Measurements from ENCODE around the gene STOML2. TPM values are rescaled to one million over a fixed set of nuclear protein-coding genes. Genes with fewer than 3 reads are reported as not detected.

The STOML2 gene
- total and polyA plus RNA-seq, 4 donors: 50.3 to 116 (median 80.7) TPM

GRCh38 chr9:35078066-35078465 is 24.9 kb downstream of the STOML2 start:
- H3K4me1 ChIP-seq (ENCODE audit: control insufficient read depth in 5 of 5, insufficient read depth in 5 of 5, low read length in 5 of 5): peaks cover 0 to 16% (median 7%) of the 10 kb centered on the region in 5 donors
- WGBS, 2 donors: 74 to 79% methylated on average over 4 of the region's 4 CpGs
- no peaks in the 10 kb centered on the region for H3K9me3 ChIP-seq (ENCODE audit: control insufficient read depth in 4 of 4, insufficient read depth in 3 of 4, low read length in 3 of 4)
- no peak overlapping the region for H3K4me3 ChIP-seq
- ATAC-seq (ENCODE audit: insufficient read depth, low FRiP score) (no peak), DNase-seq (no peak)
- H3K27me3 ChIP-seq (ENCODE audit: control insufficient read depth in 3 of 3, insufficient read depth in 3 of 3, low read length in 2 of 3): no peaks in the 10 kb centered on the region
- peak overlapping the region in 1 of 2 donors; percentile 28 for H3K9ac ChIP-seq (ENCODE audit: insufficient read depth in 1 of 2, low read length in 2 of 2)
- H3K27ac ChIP-seq (ENCODE audit: low read depth in 1 of 2, low read length in 1 of 2): no peak overlapping the region
- H3K36me3 ChIP-seq (ENCODE audit: control insufficient read depth in 4 of 4, insufficient read depth in 4 of 4, low read length in 4 of 4): peaks cover 0 to 29% (median 13%) of the 10 kb centered on the region in 4 donors
- no peak for TF ChIP-seq CTCF (IDR thresholded peaks at IDR 0.05; ENCODE audit: control extremely low read depth, extremely low read depth)

- Histone ChIP-seq H3K9ac (ENCODE audit: insufficient read depth in 1 of 2, low read length in 2 of 2) (no peak overlapping the region), H3K27ac (ENCODE audit: low read depth in 1 of 2, low read length in 1 of 2) (no peak overlapping the region), H3K36me3 (ENCODE audit: control insufficient read depth in 4 of 4, insufficient read depth in 4 of 4, low read length in 4 of 4) (peaks cover 0 to 32% (median 13%) of the 10 kb centered on the region in 4 donors), H3K4me3 (no peak overlapping the region), H3K9me3 (ENCODE audit: control insufficient read depth in 4 of 4, insufficient read depth in 3 of 4, low read length in 3 of 4) (no peaks in the 10 kb centered on the region), H3K4me1 (ENCODE audit: control insufficient read depth in 5 of 5, insufficient read depth in 5 of 5, low read length in 5 of 5) (peaks cover 0 to 16% (median 7%) of the 10 kb centered on the region in 5 donors), H3K27me3 (ENCODE audit: control insufficient read depth in 3 of 3, insufficient read depth in 3 of 3, low read length in 2 of 3) (no peaks in the 10 kb centered on the region)
- WGBS, 2 donors: 95 to 99% methylated on average over 4 of the region's 4 CpGs
- ATAC-seq (ENCODE audit: insufficient read depth, low FRiP score): no peak
- no peak for TF ChIP-seq CTCF (IDR thresholded peaks at IDR 0.05; ENCODE audit: control extremely low read depth, extremely low read depth)
- no peak for DNase-seq
These were observed 26.1 kb downstream of the STOML2 start for GRCh38 chr9:35076848-35077247.

- Histone ChIP-seq H3K9me3 (ENCODE audit: control insufficient read depth in 4 of 4, insufficient read depth in 3 of 4, low read length in 3 of 4) (no peaks in the 10 kb centered on the region), H3K9ac (ENCODE audit: insufficient read depth in 1 of 2, low read length in 2 of 2) (no peak overlapping the region), H3K27me3 (ENCODE audit: control insufficient read depth in 3 of 3, insufficient read depth in 3 of 3, low read length in 2 of 3) (no peaks in the 10 kb centered on the region), H3K4me1 (ENCODE audit: control insufficient read depth in 5 of 5, insufficient read depth in 5 of 5, low read length in 5 of 5) (peaks cover 7 to 25% (median 8%) of the 10 kb centered on the region in 5 donors), H3K27ac (ENCODE audit: low read depth in 1 of 2, low read length in 1 of 2) (no peak overlapping the region), H3K4me3 (no peak overlapping the region), H3K36me3 (ENCODE audit: control insufficient read depth in 4 of 4, insufficient read depth in 4 of 4, low read length in 4 of 4) (peaks cover 0 to 32% (median 13%) of the 10 kb centered on the region in 4 donors)
- ATAC-seq (ENCODE audit: insufficient read depth, low FRiP score) (no peak), DNase-seq (no peak)
- 97 to 98% methylated on average over 4 of the region's 4 CpGs for WGBS, 2 donors
- TF ChIP-seq CTCF (IDR thresholded peaks at IDR 0.05; ENCODE audit: control extremely low read depth, extremely low read depth): no peak
These were observed 27.6 kb downstream of the STOML2 start for GRCh38 chr9:35075358-35075757.

GRCh38 chr9:35074791-35075190 is 28.1 kb downstream of the STOML2 start:
- Histone ChIP-seq H3K27ac (ENCODE audit: low read depth in 1 of 2, low read length in 1 of 2) (no peak overlapping the region), H3K27me3 (ENCODE audit: control insufficient read depth in 3 of 3, insufficient read depth in 3 of 3, low read length in 2 of 3) (no peaks in the 10 kb centered on the region), H3K4me1 (ENCODE audit: control insufficient read depth in 5 of 5, insufficient read depth in 5 of 5, low read length in 5 of 5) (peaks cover 10 to 31% (median 13%) of the 10 kb centered on the region in 5 donors), H3K9me3 (ENCODE audit: control insufficient read depth in 4 of 4, insufficient read depth in 3 of 4, low read length in 3 of 4) (no peaks in the 10 kb centered on the region), H3K9ac (ENCODE audit: insufficient read depth in 1 of 2, low read length in 2 of 2) (no peak overlapping the region), H3K4me3 (no peak overlapping the region), H3K36me3 (ENCODE audit: control insufficient read depth in 4 of 4, insufficient read depth in 4 of 4, low read length in 4 of 4) (peaks cover 0 to 32% (median 13%) of the 10 kb centered on the region in 4 donors)
- ATAC-seq (ENCODE audit: insufficient read depth, low FRiP score) (no peak), DNase-seq (no peak)
- no peak for TF ChIP-seq CTCF (IDR thresholded peaks at IDR 0.05; ENCODE audit: control extremely low read depth, extremely low read depth)
- 94 to 97% methylated on average over 8 of the region's 8 CpGs for WGBS, 2 donors
